ENCODE data around the gene DENND2D. TPM values are rescaled to one million over a fixed set of nuclear protein-coding genes. Genes with fewer than 3 reads are reported as not detected.
A peak's percentile ranks its signal among the peaks of the same experiment; 100 is the strongest.
"Not testable (repeated sequence)": the region's sequence is repeated elsewhere in the genome, so short reads cannot be mapped to it uniquely, and the experiment has no call there.

Gene DENND2D
- total RNA-seq, 2 experiments from 2014 or later = 201 to 203 TPM

GRCh38 chr1:111227434-111227833 is 27.0 kb upstream of the DENND2D start, which contains the start of gene CHI3L2:
Gene CHI3L2, plus strand, starts transcription at chr1:111227713. Its CDS starts 17 bp downstream, at chr1:111227730.
- H3K9me3 Mint-ChIP-seq = no peaks in the 10 kb centered on the region
- peaks cover 1% of the 10 kb centered on the region for H3K36me3 Mint-ChIP-seq
- peak within 1 kb of the TSS; percentile 62 for H3K27ac Mint-ChIP-seq
- H3K4me1 Mint-ChIP-seq = peaks cover 72% of the 10 kb centered on the region
- no peak for DNase-seq
- H3K4me3 Mint-ChIP-seq = no peak within 1 kb of the TSS
- no peaks in the 10 kb centered on the region for H3K27me3 Mint-ChIP-seq

- Mint-ChIP-seq H3K9me3 (no peaks in the 10 kb centered on the region), H3K27ac (peak overlapping the region; percentile 86), H3K27me3 (no peaks in the 10 kb centered on the region), H3K4me3 (peak overlapping the region; percentile 64), H3K4me1 (peaks cover 78% of the 10 kb centered on the region), H3K36me3 (peaks cover 1% of the 10 kb centered on the region)
- no peak for DNase-seq
Measured at GRCh38 chr1:111225717-111226400, 25.4 kb upstream of the DENND2D start.

GRCh38 chr1:111225091-111225490 is 24.6 kb upstream of the DENND2D start:
- Mint-ChIP-seq H3K36me3 (peaks cover 1% of the 10 kb centered on the region), H3K4me3 (peak overlapping the region; percentile 64)

GRCh38 chr1:111223126-111223685 is 22.8 kb upstream of the DENND2D start:
- no peak for DNase-seq
- no peaks in the 10 kb centered on the region for H3K27me3 Mint-ChIP-seq
- H3K9me3 Mint-ChIP-seq = peaks cover 5% of the 10 kb centered on the region
- H3K4me3 Mint-ChIP-seq = no peak overlapping the region
- peaks cover 88% of the 10 kb centered on the region for H3K4me1 Mint-ChIP-seq
- peaks cover 10% of the 10 kb centered on the region for H3K36me3 Mint-ChIP-seq
- H3K27ac Mint-ChIP-seq = peak overlapping the region; percentile 94

More at GRCh38 chr1:111225091-111225490, 24.6 kb upstream of the DENND2D start:
- H3K9me3 Mint-ChIP-seq = no peaks in the 10 kb centered on the region
- DNase-seq = no peak
- H3K27ac Mint-ChIP-seq = peak overlapping the region; percentile 86
- peaks cover 82% of the 10 kb centered on the region for H3K4me1 Mint-ChIP-seq
- H3K27me3 Mint-ChIP-seq = no peaks in the 10 kb centered on the region

GRCh38 chr1:111222308-111223125 is 22.1 kb upstream of the DENND2D start:
- peak overlapping the region; percentile 94 for H3K27ac Mint-ChIP-seq
- H3K36me3 Mint-ChIP-seq = peaks cover 16% of the 10 kb centered on the region

GRCh38 chr1:111221633-111222291 is 21.3 kb upstream of the DENND2D start:
- Mint-ChIP-seq H3K27ac (peak overlapping the region; percentile 94), H3K4me1 (peaks cover 88% of the 10 kb centered on the region), H3K9me3 (peaks cover 10% of the 10 kb centered on the region), H3K36me3 (peaks cover 14% of the 10 kb centered on the region), H3K27me3 (no peaks in the 10 kb centered on the region), H3K4me3 (peak overlapping the region; percentile 78)
- peak; percentile 72 for DNase-seq

More at GRCh38 chr1:111222308-111223125, 22.1 kb upstream of the DENND2D start:
- peaks cover 10% of the 10 kb centered on the region for H3K9me3 Mint-ChIP-seq
- H3K4me1 Mint-ChIP-seq = peaks cover 88% of the 10 kb centered on the region
- peak; percentile 74 for DNase-seq
- H3K4me3 Mint-ChIP-seq = peak overlapping the region; percentile 78
- no peaks in the 10 kb centered on the region for H3K27me3 Mint-ChIP-seq

GRCh38 chr1:111221276-111221632 is 20.8 kb upstream of the DENND2D start:
- peaks cover 90% of the 10 kb centered on the region for H3K4me1 Mint-ChIP-seq
- peak overlapping the region; percentile 94 for H3K27ac Mint-ChIP-seq
- peak overlapping the region; percentile 78 for H3K4me3 Mint-ChIP-seq
- H3K36me3 Mint-ChIP-seq = peaks cover 19% of the 10 kb centered on the region
- H3K27me3 Mint-ChIP-seq = no peaks in the 10 kb centered on the region
- no peak for DNase-seq
- H3K9me3 Mint-ChIP-seq = peaks cover 10% of the 10 kb centered on the region

GRCh38 chr1:111220302-111220890 is 19.9 kb upstream of the DENND2D start:
- Mint-ChIP-seq H3K27ac (peak overlapping the region; percentile 94), H3K9me3 (peaks cover 10% of the 10 kb centered on the region), H3K36me3 (peaks cover 19% of the 10 kb centered on the region), H3K27me3 (no peaks in the 10 kb centered on the region), H3K4me3 (peak overlapping the region; percentile 44), H3K4me1 (peaks cover 89% of the 10 kb centered on the region)
- no peak for DNase-seq

GRCh38 chr1:111219557-111220286 is 19.3 kb upstream of the DENND2D start:
- peaks cover 19% of the 10 kb centered on the region for H3K36me3 Mint-ChIP-seq
- no peaks in the 10 kb centered on the region for H3K27me3 Mint-ChIP-seq
- peak overlapping the region; percentile 94 for H3K27ac Mint-ChIP-seq
- H3K9me3 Mint-ChIP-seq = peaks cover 10% of the 10 kb centered on the region
- DNase-seq = peak; percentile 56
- H3K4me1 Mint-ChIP-seq = peaks cover 89% of the 10 kb centered on the region
- peak overlapping the region; percentile 44 for H3K4me3 Mint-ChIP-seq

- H3K4me1 Mint-ChIP-seq = peaks cover 92% of the 10 kb centered on the region
- no peak for DNase-seq
- peaks cover 10% of the 10 kb centered on the region for H3K9me3 Mint-ChIP-seq
- no peaks in the 10 kb centered on the region for H3K27me3 Mint-ChIP-seq
- peaks cover 22% of the 10 kb centered on the region for H3K36me3 Mint-ChIP-seq
- peak overlapping the region; percentile 44 for H3K4me3 Mint-ChIP-seq
- peak overlapping the region; percentile 94 for H3K27ac Mint-ChIP-seq
Measured at GRCh38 chr1:111218701-111219556, 18.5 kb upstream of the DENND2D start.

GRCh38 chr1:111217183-111217910 is 16.9 kb upstream of the DENND2D start:
- peak overlapping the region; percentile 82 for H3K4me3 Mint-ChIP-seq
- no peak for DNase-seq
- no peaks in the 10 kb centered on the region for H3K27me3 Mint-ChIP-seq
- peaks cover 36% of the 10 kb centered on the region for H3K36me3 Mint-ChIP-seq
- H3K9me3 Mint-ChIP-seq = peaks cover 12% of the 10 kb centered on the region
- H3K4me1 Mint-ChIP-seq = peaks cover 96% of the 10 kb centered on the region
- peak overlapping the region; percentile 94 for H3K27ac Mint-ChIP-seq

- Mint-ChIP-seq H3K36me3 (peaks cover 37% of the 10 kb centered on the region), H3K4me3 (peak overlapping the region; percentile 82), H3K27ac (peak overlapping the region; percentile 94), H3K27me3 (no peaks in the 10 kb centered on the region), H3K9me3 (peaks cover 12% of the 10 kb centered on the region), H3K4me1 (peaks cover 95% of the 10 kb centered on the region)
- DNase-seq = no peak
Measured at GRCh38 chr1:111216751-111217150, 16.3 kb upstream of the DENND2D start.

GRCh38 chr1:111215285-111215684 is 14.8 kb upstream of the DENND2D start:
- Mint-ChIP-seq H3K4me3 (peak overlapping the region; percentile 82), H3K9me3 (peaks cover 12% of the 10 kb centered on the region), H3K4me1 (peaks cover 89% of the 10 kb centered on the region), H3K36me3 (peaks cover 40% of the 10 kb centered on the region), H3K27ac (peak overlapping the region; percentile 94)
- DNase-seq, H3K27me3 Mint-ChIP-seq: not testable (repeated sequence)

Measured in activated naive CD8-positive, alpha-beta T cell treated with anti-CD3 and anti-CD28 coated beads for 36 hours (primary cell).